DMS 273 treated with DMSO at 0.1 percent for 48 hours (cell line): ENCODE results near the gene DCLRE1B.
"Not testable (repeated sequence)": the region's sequence is repeated elsewhere in the genome, so short reads cannot be mapped to it uniquely, and the experiment has no call there.

Experiments
- DNase-seq: peaks from one replicate; lab custom pipeline; 2025; lab: John Stamatoyannopoulos, UW

Gene DCLRE1B

DNA sequence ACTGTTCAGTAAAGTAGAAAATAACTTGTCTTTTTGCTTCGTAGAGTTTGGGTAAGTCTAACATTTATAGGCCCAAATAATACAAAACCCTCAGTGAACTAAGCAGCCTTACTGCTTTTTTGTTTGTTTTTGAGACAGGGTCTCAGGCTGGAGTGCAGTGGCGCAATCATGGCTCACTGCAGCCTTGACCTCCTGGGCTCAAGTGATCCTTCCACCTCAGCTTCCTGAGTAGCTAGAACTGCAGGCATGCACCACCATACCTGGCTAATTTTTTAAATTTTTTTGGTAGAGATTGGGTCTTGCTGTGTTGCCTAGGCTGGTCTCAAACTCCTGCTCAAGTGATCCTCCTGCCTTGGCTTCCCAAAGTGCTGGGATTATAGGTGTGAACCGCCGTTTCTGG is 43.0 kb downstream of the DCLRE1B start:
- DNase-seq = not testable (repeated sequence)

DNA sequence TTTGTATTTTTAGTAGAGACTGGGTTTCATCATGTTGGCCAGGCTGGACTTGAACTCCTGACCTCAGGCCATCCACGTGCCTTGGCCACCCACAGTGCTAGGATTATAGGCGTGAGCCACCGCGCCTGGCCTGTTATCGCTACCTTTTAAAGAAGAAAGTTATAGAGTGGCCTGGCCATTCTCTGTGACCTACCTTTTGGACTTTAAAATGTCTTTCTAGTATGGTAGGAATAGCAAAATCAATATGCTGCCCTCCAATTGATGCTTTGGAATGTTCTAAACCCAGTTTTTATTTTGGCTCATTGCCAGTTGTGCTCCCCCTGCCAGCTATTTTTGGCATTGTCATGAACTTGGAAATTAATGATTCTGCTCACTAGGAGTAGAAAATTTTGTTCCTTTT is 43.9 kb downstream of the DCLRE1B start:
- no peak for DNase-seq

DNA sequence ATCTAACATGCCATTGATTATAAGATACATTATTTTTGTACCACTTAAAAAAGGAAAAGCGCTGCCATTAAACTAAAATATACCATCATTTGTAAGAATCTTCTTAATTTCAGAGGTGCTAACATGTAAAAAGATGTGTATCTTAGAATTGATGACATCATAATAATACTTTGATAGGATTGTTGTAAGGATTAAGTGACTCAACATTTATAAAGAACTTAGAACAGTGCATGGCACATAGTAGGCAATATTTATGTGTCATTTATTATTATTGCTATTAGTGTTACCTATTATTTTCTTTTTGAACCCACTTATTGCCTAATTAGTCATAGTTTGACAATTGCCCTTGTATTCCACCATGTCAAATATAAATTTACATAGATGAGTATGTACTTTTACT is 45.8 kb downstream of the DCLRE1B start:
- no peak for DNase-seq

DNA sequence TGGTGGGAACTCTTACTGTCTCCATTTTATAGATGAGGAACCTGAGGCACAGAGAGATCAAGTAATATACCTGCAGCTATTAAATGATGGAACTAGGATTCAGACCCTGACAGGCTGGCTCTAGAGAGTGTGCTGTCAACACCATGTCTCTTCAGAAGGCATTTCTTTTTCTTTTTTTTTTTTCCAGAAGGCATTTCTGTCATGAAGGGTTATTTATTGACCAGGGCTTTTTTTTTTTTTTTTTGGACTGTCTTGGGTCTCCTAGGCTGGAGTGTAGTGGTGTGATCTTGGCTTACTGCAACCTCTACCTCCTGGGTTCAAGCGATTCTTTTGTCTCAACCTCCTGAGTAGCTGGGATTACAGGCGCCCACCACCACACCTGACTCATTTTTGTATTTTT is 46.6 kb downstream of the DCLRE1B start:
- no peak for DNase-seq

DNA sequence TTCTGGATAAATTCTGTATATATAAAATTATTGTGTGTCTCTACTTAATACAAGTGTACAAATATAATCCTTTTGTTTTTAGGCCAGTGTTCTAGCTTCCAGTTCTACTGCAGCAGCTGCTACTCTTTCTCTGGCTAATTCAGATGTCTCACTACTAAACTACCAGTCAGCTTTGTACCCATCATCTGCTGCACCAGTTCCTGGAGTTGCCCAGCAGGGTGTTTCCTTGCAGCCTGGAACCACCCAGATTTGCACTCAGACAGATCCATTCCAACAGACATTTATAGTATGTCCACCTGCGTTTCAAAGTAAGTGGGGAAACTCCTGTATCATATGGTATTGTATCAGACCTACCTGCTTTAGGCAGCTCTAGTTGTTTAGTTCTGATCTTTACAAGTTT is 52.9 kb downstream of the DCLRE1B start:
- no peak for DNase-seq

DNA sequence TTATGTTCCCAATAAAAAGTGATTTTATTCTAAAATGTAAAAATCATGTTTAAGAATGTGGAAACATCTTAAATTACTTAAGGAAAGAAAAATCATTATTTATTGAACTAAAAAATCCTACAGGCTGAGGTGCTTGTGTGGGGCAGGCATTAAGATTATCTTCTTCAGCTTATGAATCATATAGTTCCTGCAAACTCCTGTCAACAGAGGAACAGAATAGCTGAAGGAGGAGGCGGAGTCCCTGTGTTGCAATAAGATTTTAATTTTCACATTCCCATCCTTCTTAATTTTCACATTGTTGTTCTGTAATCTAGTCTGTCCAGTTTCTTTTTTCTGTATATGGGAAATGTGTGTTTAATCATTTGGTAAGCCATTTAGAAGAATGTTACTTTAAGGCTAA is 53.6 kb downstream of the DCLRE1B start:
- DNase-seq = no peak

DNA sequence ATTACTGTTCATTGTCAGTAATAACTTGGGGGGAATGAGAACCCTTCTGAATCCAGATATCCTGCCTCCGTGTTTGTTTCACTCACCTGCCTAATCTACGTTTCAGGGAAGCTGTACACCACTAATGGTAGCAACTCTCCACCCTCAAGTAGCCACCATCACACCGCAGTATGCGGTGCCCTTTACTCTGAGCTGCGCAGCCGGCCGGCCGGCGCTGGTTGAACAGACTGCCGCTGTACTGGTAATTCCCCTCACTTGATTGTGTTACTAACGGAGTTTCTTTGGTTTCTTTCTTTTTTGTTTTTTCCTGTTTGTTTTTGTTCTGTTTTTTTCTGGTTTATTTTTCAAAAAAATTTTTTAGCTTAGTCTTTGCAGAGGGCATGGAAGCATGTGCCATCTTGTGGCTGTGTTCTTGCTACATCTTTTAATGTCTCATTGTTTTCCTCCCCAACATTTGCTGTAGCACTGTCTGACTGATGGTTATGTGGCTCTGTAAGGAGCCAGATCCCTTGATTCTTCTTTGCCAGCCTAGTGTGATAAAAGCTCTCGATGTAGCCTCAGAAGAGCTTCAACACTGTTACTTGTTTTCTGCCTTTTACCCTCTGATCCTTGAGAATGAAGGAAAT is 58.3 kb downstream of the DCLRE1B start:
- DNase-seq = no peak
